GM18511 (cell line): ENCODE measurements around the gene ZFAND6.
"Not testable (repeated sequence)": the region's sequence is repeated elsewhere in the genome, so short reads cannot be mapped to it uniquely, and the experiment has no call there.

ENCODE experiments used
- ATAC-seq: cut with Tn5 transposase; IDR thresholded peaks from one replicate; pipeline ENCODE4 v1.9.1; 2021; ENCODE audit warnings: mild to moderate bottlenecking, moderate library complexity; ENCODE audit not compliant: unreplicated experiment

Gene ZFAND6

DNA sequence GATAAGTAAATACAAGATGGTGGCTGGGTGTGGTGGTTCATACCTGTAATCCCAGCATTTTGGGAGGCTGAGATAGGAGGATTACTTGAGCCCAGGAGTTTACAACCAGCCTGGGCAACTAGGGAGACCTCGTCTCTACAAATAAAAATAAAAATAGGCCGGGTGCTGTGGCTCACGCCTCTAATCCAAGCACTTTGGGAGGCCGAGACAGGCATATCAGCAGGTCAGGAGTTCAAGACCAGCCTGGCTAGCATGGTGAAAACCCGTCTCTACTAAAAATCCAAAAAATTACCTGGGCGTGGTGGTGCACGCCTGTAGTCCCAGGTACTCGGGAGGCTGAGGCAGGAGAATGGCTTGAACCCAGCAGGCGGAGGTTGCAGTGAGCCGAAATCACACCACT is 14.3 kb upstream of the ZFAND6 start:
- ATAC-seq = not testable (repeated sequence)

DNA sequence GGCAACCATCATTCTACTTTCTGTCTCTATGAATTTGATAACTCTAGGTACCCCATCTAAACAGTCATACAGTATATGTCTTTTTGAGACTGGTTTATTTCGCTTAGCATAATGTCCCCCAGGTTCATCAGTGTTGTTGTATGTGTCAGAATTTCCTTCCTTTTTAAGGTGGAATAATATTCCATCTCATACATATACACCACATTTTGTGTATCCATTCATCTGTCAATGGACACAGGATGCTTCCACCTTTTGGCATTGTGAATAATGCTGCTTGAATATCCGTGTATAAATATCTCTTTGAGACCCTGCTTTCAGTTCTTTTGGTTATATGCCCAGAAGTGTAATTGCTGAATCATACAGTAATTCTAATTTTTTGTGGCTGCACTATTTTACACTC is 10.4 kb upstream of the ZFAND6 start:
- ATAC-seq = no peak

DNA sequence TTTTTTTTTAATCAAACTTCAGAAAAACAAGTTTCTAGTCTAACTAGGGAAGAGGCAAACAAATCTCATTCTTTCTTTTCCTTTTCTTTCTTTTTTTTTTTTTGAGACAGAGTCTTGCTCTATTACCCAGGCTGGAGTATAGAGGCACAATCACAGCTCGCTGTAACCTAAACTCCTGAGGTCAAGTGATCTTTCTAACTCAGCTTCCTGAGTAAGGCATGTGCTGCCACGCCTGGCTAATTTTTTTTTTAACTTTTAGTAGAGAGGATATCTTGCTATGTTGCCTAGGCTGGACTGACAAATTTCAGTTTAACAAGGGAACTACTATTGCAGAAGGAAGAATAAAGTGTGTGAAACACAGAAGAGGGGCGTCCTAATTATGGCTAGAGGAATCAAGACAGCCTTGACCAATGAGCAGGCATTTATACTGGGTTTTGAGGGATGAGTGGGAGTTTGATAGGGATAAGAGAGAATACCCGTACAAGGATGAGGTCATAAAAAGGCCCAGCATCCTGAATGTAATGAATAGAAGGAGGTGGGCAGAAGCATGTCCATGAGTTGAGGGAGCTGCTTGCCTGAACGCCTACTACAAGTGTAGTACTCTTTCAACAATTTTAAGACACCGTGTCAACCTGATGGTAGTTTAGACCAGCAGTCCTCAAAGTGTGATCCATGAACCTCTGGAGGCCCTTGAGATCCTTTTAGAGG is 6.7 kb upstream of the ZFAND6 start:
- no peak for ATAC-seq

DNA sequence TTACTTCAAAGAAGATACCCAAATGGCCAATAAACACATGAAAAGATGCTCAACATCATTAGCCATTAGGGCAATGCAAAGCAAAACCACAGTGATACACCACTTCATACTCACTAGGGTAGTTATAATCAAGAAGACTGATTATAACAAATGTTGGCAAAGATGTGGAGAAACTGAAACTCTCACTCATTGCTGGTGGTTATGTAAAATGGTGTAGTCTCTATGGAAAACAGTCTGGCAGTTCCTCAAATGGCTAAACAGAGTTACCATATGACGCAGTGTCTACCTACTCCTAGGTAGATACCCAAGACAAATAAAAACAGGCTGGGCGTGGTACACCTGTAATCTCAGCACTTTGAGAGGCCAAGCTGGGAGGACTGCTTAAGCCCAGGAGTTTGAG is 3.5 kb upstream of the ZFAND6 start:
- no peak for ATAC-seq

DNA sequence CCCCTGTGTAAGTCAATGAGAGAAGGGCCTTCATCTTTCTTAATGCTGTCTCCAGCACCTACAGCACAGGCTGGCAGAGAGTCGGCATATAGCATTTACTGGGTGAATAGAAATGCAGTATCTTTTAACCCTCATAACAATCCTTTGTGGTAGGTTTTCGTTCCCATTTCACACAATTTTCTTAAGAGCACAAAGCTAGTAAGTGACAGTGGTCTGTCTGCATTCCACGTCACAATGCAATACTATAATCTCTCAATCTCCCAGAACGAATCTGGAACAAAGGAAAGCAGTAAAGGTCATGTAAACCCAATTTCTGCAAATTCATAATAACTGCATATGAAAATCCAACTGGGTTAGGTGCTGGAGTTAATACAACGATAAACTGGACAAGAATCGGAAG is 1.4 kb upstream of the ZFAND6 start:
- no peak for ATAC-seq

DNA sequence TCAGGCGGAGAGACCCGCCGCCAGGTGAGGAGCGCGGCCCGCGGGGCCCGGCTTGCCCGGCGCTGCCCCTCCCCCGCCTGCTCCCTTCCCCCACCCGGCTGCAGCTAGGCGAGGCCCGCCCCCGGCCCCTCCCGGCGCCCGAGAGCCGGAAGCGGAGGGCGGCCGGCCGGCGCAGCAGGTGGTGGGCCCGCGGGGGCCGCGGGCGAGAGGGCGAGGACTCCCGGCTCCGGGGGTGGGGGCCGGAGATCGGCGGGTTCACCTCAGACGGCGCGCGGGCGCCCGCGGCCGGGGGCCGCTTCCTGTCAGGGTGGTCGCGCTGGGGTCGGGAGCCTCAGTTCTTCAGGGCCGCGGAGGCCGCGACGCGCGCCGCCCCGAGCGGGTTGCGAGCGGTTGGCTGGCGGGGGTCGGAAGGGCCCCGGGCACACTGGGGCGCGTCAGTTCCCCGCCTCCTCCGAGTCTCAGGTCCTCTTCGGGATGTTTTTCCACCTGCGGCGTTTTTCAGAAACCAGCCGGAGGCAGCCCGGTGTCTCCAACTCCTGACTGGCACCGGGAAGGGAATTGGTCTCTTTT is 395 bp downstream of the ZFAND6 start:
- peak; percentile 53 for ATAC-seq

DNA sequence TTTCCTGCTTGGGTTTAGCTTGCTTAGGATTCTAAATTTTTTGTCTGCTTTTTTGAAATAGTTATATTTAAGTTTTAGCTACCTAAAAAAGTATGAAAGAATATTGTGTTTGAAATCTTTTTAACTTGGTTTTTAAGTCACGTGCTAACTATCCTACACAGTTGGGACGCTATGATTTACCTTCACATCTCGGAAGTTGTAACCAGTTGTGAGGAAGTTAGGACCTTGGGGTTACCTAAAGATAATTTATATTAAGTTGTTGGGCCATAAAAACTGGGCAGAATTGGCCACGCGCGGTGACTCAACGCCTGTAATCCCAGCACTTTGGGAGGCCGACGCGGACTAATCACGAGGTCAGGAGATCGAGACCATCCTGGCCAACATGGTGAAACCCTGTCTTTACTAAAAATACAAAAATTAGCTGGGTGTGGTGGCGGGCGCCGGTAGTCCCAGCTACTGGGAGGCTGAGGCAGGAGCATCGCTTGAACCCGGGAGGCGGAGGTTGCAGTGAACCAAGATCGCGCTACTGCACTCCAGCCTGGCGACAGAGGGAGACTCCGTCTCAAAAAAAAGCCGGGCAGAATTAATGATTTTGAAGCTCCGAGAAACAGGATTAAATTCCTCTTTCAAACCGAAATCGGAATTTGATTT is 1.0 kb downstream of the ZFAND6 start:
- ATAC-seq = no peak

DNA sequence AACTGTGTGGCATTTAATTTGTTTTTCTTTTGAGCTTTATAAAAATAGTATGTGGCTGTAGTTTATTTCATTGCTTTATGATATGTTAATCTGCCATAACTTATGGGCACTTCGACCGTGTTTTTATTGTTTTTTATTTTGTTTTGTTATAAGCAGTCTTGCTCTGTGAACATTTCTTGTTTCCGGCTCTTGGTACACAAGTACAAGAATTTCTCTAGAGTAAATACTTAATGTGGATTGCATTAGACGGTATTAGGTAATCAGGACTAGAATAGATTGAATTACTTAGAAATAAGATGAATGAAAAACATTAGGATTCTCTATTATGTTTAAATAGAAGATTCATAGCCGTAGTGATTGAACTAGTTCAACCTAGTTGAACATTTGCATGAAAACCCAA is 2.1 kb downstream of the ZFAND6 start:
- ATAC-seq = no peak

DNA sequence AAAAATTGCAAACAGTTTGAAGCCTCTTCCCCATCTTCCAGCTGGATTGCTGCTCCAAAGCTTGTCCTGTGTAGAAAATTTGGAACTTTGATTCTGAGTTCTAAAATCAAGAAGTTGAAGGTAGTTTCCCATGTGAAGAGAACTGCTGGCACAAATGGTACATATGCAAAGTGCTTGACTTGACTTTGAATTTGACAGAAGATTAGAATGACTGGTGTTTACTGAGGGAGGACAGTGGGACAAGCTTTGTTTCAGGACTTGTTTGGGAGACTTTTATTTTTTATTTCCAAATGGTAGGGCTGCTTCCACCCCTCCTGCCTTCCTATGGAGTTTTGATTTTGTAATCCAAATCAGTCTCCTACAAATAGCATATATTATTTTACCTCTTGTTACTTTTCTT is 7.4 kb downstream of the ZFAND6 start:
- ATAC-seq = no peak

DNA sequence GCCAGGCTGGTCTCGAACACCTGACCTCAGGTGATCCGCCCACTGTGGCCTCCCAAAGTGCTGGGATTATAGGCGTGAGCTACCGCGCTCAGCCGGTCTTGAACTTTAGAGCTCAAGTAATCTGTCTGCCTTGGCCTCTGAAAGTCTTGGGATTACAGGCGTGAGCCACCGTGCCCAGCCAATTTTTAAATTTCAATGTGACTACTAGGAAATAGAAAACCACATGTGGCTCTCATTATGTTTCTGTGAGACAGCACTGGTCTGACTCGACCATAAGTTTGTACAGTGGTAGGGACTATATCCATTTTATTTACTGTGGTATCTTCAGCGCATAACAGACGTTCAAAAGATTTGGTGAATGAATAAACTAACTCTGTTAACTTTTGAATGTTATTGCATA is 9.1 kb downstream of the ZFAND6 start:
- no peak for ATAC-seq

DNA sequence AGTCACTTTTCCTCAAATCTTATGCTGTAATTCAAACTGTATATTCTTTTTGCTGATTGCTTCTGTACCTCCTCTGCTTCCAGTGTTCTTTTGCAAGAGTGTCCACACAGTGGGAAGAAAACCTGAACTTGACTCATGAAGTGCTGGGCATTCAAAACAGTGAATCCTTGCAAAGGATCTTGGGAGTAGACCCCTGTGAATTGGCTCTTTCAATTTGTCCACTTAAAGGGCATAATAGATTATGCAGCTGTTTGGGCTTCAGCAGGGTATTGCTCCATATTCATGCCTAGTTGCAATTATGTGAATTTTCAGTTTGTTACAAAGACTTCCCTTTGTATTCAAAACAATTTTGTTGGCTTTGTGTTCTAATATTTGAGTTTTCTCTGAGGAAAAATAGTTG is 11.4 kb downstream of the ZFAND6 start:
- no peak for ATAC-seq

DNA sequence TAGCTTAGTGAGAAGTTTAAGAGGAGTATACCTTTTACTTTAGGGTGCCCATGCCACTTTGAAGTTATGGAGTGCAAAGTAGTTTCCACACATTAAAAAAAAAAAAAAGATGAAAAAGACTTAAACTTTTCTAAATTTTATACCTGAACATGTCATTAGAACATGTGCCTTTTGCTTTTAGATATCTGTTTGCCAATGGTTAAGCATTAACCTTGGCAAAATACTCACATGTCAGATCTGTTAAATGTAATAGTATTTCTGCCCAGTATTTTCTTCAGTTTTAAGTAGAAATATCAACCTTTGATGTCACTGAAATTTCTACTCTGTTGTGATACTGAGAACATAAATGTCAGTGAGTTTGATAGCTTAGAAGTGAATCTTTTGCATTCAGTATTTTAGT is 12.2 kb downstream of the ZFAND6 start:
- no peak for ATAC-seq

DNA sequence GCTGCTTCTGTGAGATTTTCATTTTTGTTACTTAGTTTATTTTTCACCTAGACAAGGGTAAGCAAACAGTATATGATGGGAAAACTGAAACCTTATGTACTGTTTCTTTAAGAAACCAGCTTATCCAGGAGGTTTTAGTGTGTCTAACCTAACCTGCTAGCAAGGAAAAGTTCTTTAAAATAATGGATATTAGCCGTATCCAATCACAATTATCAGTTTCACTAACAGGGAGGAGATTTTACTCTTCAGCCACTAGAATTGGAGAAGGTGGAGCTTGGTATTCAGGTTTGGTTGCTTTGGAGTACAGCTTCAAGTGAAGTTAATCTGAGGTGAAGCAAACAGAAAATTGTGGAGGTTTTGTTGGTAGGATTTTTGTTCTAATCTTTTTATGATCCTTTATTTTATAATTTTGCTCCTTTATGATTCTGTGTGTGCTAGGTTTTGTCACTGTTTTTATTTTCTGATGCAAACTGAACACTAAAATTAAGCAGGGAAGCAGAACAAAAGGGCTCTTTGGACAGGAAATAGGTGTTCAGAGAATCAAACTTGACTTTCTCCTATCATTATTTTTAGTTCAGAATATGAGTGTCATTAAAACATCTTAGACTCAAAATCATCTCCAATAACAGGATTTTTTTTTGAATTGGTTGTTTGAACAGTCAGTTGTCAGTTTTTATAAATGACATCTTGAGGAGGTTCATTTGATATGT is 13.0 kb downstream of the ZFAND6 start:
- ATAC-seq = peak; percentile 83

DNA sequence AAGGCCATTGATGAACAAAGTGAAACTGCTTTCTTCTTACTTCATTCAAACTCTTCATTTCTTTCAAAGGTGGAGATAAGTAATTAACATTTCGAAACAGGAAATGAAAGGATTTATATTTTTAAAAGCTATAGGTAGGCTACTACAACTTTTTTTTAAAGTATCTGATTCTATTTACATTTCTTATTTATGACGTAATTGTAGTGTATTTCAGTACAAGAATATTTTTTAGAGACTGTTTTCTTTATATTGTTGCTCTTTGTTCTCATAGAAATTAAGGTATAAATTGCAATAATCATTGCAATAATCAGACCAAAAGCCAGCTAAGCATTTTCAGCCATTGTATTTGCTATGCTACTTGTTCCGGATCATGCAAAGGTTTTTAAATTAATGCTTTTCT is 13.7 kb downstream of the ZFAND6 start:
- no peak for ATAC-seq

DNA sequence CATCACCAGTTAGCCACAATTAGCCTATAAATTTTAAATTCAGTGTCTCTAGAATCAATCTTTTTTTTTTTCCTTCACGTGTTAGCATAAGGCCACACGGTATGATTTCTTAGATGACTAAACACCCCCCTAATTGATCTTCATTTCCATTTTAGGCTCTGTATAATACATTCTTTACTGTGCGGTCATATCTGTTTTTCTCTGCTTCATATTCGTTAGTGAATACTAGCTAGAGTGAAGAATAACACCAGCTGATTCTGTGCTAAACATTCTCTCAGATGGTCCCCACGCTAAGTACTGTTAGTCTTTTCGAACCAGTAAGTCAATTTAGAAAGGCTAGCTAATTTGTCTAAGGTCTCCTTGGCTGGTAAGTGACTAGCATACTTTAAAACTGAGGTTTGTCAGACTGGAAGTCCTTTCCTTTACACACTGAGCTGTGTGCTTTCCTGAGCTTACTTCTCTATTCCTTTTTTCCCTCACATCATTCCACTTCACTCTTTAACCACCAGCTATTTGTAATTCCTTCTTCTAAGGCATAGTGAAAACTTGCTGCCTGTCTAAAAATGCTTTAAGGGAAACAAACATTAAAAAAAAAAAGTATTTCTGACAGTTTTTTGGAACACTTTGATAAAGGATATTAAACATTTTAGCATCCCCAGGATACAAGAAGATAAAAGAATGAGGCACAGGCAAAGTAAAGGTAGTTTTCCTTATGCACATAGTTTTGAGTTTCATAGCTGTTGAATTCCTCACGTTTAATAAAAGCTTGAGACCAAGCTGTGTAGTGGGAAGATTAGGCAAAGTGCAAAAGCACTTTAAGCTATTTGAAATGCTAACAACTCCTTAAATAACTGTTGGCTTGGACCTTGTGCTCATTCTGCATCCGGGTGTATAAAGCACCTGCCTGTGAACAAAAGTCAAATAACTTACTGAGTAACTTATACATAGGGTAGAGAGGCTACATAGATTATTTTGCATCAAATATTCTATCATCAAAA is 17.1 kb downstream of the ZFAND6 start:
- ATAC-seq = no peak

DNA sequence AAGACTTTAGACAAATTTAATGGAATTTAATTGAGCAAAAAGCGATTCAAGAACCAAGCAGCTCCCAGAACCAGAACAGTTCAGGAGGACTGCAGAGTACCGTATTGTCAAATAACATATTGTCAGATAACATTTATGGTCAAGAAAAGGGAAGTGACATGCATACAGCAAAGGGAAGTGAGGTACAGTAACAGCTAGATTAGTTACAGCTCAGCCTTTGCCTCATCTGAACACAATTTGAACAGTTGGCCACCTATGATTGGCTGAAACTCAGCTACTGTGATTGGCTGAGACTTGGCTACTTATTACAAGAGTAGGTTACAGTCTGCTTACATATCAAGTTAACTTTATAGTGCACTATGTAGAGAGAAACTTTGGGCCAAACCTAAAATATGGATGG is 21.9 kb downstream of the ZFAND6 start:
- no peak for ATAC-seq

DNA sequence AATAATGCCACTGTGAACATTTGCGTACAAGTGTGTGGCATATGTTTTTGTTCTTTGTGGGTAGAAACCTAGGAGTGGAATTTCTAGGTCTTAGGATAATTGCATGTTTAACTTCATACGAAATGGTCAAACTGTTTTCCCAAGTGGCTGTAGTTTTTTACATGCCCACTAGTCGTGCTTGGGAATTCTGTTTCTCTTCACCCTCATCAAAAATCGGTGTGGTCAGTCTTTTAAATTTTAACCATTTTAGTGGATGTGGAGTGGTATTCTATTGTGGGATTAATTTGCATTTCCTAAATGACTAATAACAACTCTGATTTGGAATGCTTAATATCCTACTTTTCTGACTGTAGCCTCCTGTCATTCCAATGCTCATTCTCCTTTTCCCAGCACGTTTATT is 27.6 kb downstream of the ZFAND6 start:
- no peak for ATAC-seq

DNA sequence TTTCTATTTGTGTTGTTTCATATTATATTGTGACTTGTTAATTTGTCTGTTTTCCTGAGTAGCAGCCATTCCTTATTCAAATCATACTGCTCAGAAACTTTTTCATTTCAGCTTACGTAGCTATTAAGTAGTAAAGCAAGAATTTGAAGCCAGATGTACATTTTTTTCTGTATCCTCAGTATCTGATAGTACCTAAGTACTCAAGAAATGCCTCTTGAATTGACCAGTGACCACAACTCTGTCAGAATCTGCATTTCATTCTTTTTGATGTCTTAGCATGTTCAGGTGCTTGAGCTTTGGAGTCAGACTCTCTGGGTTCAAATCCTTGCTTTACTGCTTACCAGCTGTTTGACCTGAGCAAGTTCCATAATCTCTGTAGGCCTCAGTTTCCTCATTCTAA is 30.6 kb downstream of the ZFAND6 start:
- no peak for ATAC-seq

DNA sequence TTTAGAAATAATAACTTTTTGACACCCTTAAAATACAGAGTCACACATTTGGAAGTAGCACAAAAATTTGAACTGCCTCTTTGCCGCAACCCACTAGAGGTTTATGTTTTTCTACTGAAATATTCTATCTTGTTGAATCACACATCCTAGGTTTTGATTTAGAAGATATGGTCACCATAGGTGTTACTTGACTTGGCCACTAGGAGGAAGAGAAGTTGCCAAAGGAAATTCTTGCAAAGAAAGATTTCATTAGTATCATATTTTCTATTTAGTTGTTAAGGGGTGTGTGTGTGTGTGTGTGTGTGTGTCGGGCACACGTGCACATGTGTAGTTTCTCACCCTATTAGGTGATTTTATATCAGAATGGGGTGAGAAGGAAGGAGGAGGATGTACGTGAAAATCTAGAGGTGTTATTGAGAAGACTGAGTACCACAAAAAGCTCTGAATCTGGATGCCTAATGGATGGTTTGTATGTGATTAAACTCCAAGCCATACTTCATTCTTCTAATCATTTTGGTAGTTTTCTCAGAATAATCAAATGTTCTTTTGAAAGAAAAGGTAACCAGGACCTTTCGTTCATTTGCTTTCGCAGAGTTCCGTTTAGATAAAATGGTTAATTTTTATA is 31.5 kb downstream of the ZFAND6 start:
- no peak for ATAC-seq

DNA sequence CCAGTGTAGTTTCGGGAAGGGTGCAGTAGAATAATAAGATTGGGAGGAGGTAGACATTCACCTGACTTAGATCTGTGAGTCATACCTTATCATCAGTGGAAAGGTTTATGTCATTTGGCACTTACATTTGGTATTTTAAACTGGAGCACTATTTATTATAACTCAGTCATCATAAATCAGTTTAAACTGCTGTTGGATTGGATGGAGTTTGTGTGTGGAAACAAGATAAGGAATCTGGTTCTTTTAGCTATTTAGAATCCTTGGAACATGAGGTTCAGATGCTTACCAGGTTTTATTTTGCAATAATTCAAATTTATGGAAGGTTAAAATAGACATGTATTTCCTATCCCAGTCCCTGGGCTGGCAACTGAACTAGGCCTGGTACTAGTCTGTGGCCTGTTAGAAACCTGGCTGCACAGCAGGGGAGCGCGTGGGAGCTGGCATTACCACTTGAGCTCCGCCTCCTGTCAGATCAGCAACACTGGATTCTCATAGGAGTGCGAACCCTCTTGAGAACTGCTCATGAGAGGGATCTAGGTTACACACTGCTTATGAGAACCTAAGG is 34.5 kb downstream of the ZFAND6 start:
- no peak for ATAC-seq
